ENCODE measurements around the gene SCLY.

DNA sequence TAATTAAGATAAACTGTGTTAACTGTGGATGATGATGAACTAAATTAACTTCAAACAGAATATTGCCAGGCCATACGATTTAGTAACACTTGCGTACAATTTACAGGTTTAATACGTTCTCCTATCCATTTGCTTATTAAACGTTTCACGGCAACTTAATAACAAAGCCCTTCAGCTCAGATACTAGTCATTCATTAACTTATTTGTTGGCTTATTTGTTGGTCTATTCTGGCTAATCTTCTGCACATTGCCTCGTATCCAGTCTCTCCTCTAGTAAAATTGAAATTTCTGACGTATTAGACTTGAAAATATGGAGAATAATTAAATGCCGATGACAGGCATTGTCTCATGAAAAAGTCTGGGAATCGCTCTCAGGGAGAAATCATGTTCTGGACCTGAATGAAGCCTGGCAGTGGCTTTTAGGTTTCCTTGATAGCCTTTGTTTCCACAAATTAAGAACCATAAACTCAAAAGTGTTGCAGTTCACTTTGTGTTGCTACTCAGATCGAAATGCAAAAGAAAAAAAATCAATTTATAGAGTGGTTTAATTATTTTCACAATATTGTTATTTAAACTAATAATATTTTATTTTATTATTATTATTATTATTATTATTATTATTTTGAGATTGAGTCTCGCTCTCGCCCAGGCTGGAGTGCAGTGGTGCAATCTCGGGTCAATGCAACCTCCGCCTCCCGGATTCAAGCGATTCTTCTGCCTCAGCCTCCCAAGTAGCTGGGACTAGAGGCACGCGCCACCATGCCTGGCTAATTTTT lies 4.5 kb downstream of the SCLY start:
- TF ChIP-seq, protein P1, sequence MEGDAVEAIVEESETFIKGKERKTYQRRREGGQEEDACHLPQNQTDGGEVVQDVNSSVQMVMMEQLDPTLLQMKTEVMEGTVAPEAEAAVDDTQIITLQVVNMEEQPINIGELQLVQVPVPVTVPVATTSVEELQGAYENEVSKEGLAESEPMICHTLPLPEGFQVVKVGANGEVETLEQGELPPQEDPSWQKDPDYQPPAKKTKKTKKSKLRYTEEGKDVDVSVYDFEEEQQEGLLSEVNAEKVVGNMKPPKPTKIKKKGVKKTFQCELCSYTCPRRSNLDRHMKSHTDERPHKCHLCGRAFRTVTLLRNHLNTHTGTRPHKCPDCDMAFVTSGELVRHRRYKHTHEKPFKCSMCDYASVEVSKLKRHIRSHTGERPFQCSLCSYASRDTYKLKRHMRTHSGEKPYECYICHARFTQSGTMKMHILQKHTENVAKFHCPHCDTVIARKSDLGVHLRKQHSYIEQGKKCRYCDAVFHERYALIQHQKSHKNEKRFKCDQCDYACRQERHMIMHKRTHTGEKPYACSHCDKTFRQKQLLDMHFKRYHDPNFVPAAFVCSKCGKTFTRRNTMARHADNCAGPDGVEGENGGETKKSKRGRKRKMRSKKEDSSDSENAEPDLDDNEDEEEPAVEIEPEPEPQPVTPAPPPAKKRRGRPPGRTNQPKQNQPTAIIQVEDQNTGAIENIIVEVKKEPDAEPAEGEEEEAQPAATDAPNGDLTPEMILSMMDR (tag by site-specific recombination; IDR thresholded peaks at IDR 0.05) = no peak
- TF ChIP-seq YY1 (tag by site-specific recombination; IDR thresholded peaks at IDR 0.05) (no peak), ZNF544 (tag by site-specific recombination; IDR thresholded peaks at IDR 0.05) (no peak), ZNF660 (tag by site-specific recombination; IDR thresholded peaks at IDR 0.05) (no peak)
